Stimulated activated naive B cell treated with anti-CD40 and anti-IgM and Interleukin-4, amounts not matched to agents 10 μg/mL and 1 μg/mL and 100 μg/mL, for 72 hours (primary cell): Measurements from ENCODE around the gene KRT14.

Source experiments
- ATAC-seq, 2 donors: fragments of 150-1000 bp; cut with Tn5 transposase; replicated peaks; 2 replicates each; pipeline ENCODE4 v1.10.0; 2021; ENCODE audit warnings: moderate library complexity in 1 of 2
- DNase-seq: peaks from one replicate; pipeline ENCODE4 v3.0.0; 2021
- H3K27ac Mint-ChIP-seq: one replicate; pipeline ENCODE4 v1.8.0; 2022; ENCODE audit warnings: mild to moderate bottlenecking, mixed read lengths
- H3K27me3 Mint-ChIP-seq, 2 donors: one replicate each; pipeline ENCODE4 v1.8.0; 2022; ENCODE audit warnings: mixed read lengths in 2 of 2
- H3K36me3 Mint-ChIP-seq, 2 donors: one replicate each; pipeline ENCODE4 v1.8.0; 2022; ENCODE audit warnings: mixed read lengths in 2 of 2, mild to moderate bottlenecking in 1 of 2
- H3K4me1 Mint-ChIP-seq, 2 donors: one replicate each; pipeline ENCODE4 v1.8.0; 2022; ENCODE audit warnings: mixed read lengths in 2 of 2, mild to moderate bottlenecking in 1 of 2
- H3K4me3 Mint-ChIP-seq, 2 donors: one replicate each; pipeline ENCODE4 v1.8.0; 2022; ENCODE audit warnings: mild to moderate bottlenecking in 2 of 2, mixed read lengths in 2 of 2, moderate library complexity in 1 of 2
- H3K9me3 Mint-ChIP-seq, 2 donors: one replicate each; pipeline ENCODE4 v1.8.0; 2022; ENCODE audit warnings: mixed read lengths in 2 of 2, mild to moderate bottlenecking in 1 of 2

The KRT14 gene

DNA sequence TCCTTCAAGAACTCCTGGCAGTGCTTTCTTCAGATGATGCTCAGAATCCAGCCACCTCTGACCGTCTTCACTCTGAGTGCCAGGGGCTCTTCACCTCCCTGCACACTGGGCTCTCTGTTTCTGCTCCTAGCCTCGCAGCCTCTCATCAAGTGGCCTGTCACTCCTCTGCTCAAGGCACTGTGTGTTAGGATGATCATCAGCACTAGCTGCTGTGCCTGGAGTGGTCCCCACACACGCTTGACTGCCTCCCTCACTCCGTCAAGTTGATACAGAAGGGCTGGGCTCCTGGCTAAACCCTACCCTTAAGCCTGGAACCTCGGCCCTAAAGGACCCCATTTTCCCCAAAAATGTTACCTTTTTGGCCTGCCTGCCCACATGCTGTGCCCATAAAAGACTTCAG, 30.4 kb downstream of the KRT14 start:
- Mint-ChIP-seq H3K27ac (no peak overlapping the region), H3K4me1 (no peaks in the 10 kb centered on the region), H3K36me3 (no peaks in the 10 kb centered on the region), H3K27me3 (peaks cover 66 to 73% of the 10 kb centered on the region in 2 donors), H3K4me3 (no peak overlapping the region), H3K9me3 (no peaks in the 10 kb centered on the region)
- no peak for ATAC-seq
- DNase-seq, result no peak

DNA sequence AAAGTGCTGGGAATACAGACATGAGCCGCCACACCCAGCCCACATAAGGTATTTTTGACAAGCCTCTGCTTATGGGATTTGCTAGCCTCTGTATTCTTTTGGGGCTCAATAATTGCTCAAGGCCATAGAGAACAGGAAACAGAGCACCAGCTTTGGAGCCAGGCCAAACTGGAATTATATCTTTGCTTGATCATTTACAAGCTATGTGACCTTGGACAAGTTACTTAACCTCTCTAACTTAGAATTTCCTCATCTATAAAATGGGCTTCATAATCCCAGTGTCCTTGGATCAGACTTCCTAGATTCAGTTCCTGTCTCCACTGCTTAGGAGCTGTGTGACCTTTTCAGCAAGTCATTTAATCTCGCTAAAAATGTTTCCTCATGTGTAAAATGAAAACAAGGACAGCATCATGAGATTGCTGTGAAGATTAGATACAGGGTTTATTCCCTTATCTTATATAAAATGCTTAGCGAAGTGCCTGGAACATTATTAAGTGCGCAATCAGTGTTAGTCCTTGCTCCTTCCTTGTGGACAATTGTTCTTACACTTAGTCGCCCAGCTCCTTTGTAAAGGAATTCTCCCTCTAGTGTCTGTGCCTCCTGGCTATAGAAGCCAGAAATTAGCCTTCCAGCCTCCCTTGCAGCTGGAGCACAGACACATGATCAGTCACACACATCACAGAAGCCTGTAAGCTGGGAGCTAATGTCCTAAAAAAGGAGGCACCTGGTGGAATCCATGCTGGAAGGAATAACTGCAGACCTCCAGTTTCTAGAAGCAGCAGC, 31.4 kb downstream of the KRT14 start:
- H3K27me3 Mint-ChIP-seq, result peaks cover 60 to 67% of the 10 kb centered on the region in 2 donors

DNA sequence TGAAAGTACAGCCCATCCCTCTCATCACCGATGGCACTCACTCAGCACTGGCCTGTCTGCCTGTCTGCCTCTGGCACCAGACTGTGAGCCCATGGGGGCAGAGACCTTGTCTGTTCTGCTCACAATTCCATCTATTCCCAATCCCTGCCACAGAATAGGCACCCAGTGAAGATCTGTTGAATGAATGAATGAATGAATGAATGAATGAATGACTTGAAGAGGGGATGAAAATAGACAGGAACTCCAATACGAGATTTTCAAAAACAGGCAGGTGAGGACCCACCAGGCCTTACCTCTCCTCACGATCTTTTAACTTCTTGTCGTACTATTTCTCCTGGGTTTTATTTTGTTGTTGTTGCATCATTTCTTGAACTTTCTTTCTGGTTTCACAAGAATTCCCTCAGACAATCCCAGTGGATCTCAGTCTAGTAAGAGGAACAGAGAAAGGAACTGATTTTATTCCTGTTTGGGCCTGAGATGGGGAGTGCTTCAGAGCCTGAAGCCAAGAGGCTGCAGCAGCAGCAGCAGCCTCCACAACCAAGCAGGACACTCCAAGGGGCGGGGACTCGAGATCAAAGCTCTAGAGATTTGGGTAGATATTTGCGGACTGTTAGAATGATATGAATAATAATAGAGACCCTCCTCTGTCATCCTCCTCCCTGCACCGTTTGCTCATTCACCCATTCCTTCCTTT, 32.6 kb downstream of the KRT14 start:
- ATAC-seq (no peak), DNase-seq (no peak)
- Mint-ChIP-seq H3K36me3 (no peaks in the 10 kb centered on the region), H3K27me3 (peaks cover 57 to 65% of the 10 kb centered on the region in 2 donors), H3K9me3 (no peaks in the 10 kb centered on the region), H3K27ac (no peak overlapping the region), H3K4me3 (no peak overlapping the region), H3K4me1 (peaks cover 3 to 5% of the 10 kb centered on the region in 2 donors)

More for the DNA sequence above, 31.4 kb downstream of the KRT14 start:
- DNase-seq, result no peak
- Mint-ChIP-seq H3K9me3 (no peaks in the 10 kb centered on the region), H3K27ac (no peak overlapping the region), H3K4me3 (no peak overlapping the region), H3K4me1 (no peaks in the 10 kb centered on the region), H3K36me3 (no peaks in the 10 kb centered on the region)
- no peak for ATAC-seq

DNA sequence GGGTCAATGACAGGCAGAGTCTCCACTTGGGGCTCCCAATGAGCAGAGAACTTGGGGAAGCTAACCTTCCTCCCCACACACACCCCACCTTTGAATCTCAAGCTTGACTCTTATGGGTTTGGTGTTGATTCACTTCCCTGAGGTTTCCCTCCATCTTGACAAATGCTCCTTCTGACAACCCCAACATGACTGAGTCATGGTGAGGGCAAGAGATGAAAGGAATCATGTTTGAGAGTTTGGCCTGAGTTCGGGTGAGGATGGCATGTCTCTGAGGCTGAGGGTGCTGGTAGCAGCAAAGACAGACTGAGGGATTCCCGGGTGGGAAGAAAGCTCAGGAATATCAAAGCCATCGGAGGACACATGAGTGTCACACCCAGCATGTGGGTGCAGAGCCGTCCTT, 33.5 kb downstream of the KRT14 start:
- Mint-ChIP-seq H3K4me1 (peaks cover 11 to 14% of the 10 kb centered on the region in 2 donors), H3K36me3 (no peaks in the 10 kb centered on the region), H3K4me3 (no peak overlapping the region), H3K27ac (no peak overlapping the region), H3K9me3 (no peaks in the 10 kb centered on the region), H3K27me3 (peaks cover 54 to 62% of the 10 kb centered on the region in 2 donors)
- no peak for ATAC-seq
- DNase-seq, result no peak

DNA sequence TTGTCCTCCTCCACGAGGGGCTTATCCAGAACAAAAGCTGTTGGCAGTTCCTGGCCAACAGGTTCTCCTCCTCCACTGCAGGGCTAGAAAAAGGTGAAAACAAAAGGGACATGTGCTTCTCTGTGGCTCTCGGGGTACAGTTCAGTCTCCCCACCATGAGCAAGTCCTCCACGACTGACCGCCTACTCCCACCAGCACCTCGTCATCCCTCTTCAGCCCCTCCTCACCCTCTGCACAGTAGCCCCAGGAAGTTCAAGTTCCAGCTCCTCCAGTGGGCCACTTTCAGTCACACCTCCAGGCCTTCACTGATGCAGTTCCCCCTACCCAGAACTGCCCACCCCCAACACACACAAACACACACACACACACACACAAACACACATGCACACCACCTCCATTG, 34.2 kb downstream of the KRT14 start:
- Mint-ChIP-seq H3K4me1 (peaks cover 18 to 21% of the 10 kb centered on the region in 2 donors), H3K9me3 (peaks cover under 1% of the 10 kb centered on the region in 2 donors), H3K36me3 (peaks cover 0 to 1% of the 10 kb centered on the region in 2 donors), H3K27ac (no peak overlapping the region), H3K4me3 (no peak overlapping the region), H3K27me3 (peaks cover 59 to 62% of the 10 kb centered on the region in 2 donors)
- ATAC-seq, result no peak
- no peak for DNase-seq

DNA sequence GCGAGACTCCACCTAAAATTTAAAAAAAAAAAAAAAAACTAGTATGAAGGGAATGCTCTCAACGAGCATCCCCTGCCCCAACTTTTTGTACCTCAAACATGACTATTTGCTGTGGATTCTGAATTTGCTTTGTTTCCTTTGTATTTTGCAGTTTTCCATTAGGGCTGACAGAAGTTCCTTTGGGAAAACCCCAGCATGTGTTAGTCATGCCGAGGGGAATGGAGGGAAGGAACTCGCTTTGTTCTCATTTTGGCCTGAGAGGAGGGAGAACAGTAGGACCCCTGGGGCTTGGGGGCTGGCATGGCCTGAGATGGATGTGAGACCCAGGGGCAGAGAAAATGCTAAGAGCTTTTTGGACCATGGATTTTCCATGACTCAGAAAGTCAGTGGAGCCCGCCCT, 35.3 kb downstream of the KRT14 start:
- DNase-seq (no peak), ATAC-seq (no peak)
- no peak overlapping the region for H3K27ac Mint-ChIP-seq
- H3K4me1 Mint-ChIP-seq, result peaks cover 20 to 24% of the 10 kb centered on the region in 2 donors
- peaks cover 62 to 64% of the 10 kb centered on the region in 2 donors for H3K27me3 Mint-ChIP-seq
- H3K9me3 Mint-ChIP-seq, result peaks cover 9 to 10% of the 10 kb centered on the region in 2 donors
- H3K4me3 Mint-ChIP-seq, result no peak overlapping the region
- H3K36me3 Mint-ChIP-seq, result peaks cover 6 to 9% of the 10 kb centered on the region in 2 donors

DNA sequence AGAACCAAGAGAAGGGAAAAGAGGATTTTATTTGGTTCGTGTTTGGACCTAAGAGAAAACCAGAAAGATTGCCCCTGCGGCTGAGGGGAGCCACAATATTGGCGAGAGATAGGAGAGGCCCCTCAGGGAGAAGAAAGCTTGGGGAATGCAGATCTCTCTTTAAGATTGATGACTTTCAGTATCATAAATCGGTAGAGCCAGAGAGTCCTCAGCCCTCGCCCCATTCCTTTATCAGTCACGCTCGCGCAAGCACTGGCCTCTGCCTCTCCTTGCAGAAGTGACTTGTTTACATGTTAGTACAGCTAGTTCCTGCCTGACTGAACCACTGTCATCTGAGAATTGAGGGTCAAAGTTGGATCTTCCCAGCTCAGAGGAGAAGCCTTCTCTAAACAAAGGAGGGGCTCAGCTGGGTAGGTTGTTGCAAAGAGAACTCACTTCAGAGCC, 37.1 kb downstream of the KRT14 start:
- peaks cover 55 to 68% of the 10 kb centered on the region in 2 donors for H3K27me3 Mint-ChIP-seq
- ATAC-seq (no peak), DNase-seq (no peak)
- H3K4me3 Mint-ChIP-seq, result no peak overlapping the region
- H3K27ac Mint-ChIP-seq, result no peak overlapping the region
- H3K36me3 Mint-ChIP-seq, result peaks cover 6 to 10% of the 10 kb centered on the region in 2 donors
- peaks cover 10 to 11% of the 10 kb centered on the region in 2 donors for H3K9me3 Mint-ChIP-seq
- peaks cover 20 to 24% of the 10 kb centered on the region in 2 donors for H3K4me1 Mint-ChIP-seq

DNA sequence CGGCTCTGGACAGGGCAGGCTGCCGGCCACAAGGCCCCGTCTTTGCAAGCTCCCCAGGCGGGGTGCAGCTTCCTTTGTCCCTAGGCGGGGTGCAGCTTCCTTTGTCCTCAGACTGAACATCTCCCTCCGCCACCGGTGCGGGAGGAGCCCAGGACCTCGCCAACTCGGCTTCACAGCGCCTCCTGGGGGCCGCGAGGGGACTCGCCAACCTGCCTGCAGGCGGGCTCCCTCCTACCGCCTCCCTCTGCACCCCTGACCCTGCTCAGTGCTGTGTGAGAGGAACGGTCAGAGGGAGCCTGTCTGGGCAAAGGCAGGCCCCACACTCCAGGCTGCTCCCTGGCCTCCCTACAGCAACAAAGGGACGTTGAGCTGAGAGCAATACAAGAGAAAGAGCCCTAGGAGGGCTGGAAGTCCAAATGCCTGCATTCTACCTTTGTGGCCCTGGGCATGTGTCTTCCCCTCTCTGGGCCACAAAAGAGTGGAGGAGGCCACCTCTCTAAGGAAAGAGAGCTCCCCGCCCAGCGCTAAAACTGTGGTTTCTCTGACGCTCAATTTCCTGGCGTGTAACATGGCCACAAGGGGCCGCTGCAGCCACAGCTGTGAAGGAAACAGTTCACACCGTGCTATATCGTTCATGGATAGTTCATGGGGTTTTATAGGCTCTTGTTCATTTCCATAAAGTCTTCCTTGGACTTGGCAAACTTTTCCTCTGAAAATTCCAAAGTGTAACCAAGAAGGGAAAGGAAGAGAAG, 37.7 kb downstream of the KRT14 start:
- Mint-ChIP-seq H3K27ac (no peak overlapping the region), H3K9me3 (peaks cover 10 to 11% of the 10 kb centered on the region in 2 donors), H3K36me3 (peaks cover 6 to 10% of the 10 kb centered on the region in 2 donors), H3K4me3 (peak overlapping the region; percentile 68 to 73), H3K27me3 (peaks cover 49 to 62% of the 10 kb centered on the region in 2 donors), H3K4me1 (peaks cover 20 to 24% of the 10 kb centered on the region in 2 donors)
- DNase-seq (peak; percentile 72), ATAC-seq (peak; percentile 89 to 91)

DNA sequence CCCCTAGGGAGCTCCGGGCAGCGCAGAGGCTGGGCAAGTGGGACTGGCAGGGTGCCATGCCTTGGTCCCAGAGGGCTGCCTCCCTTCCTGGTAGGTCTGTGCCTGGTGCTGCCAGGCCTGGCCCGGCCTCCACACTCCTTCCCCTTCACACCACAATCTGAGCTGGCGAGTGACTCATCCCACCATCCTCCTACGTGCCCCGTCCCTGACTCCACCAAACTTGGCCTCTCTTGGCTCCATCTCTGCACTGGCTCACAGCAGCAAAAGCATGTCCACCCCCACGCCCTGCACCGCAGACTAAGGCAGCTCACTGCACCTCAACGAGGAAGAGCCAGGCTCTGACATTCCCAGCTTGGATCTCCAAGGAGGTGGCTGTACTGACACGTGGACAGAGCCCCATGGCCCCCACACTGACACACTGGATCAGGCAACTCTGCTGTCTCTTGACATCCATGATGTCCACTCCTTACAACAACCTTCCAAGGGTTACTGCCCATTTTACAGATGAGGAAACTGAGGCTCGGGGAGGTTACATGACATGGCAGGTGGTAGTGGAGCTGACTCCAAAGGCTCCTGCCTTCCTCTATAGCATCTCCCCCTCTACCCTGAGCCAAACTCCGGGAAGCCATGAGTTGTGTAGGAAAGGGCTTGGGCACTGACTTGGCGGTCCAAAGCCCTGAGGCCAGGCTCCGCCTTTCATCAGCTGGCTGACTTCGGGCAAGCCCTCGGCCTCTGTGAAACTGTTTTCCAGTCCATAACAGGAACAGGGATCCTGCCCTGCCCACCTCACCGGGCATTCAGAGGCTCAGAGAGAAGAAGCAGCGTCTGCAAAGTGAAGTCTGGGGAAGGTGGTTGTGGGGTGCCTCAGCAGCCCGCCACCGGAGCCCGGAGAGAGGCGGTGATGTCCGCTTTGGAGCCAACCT, 38.5 kb downstream of the KRT14 start:
- Mint-ChIP-seq H3K36me3 (peaks cover 6 to 10% of the 10 kb centered on the region in 2 donors), H3K27ac (no peak overlapping the region), H3K27me3 (peaks cover 41 to 54% of the 10 kb centered on the region in 2 donors), H3K4me3 (peak overlapping the region; percentile 55 to 68), H3K4me1 (peaks cover 20 to 24% of the 10 kb centered on the region in 2 donors), H3K9me3 (peaks cover 10 to 11% of the 10 kb centered on the region in 2 donors)
- DNase-seq, result peak; percentile 53
- peak; percentile 70 to 80 for ATAC-seq

DNA sequence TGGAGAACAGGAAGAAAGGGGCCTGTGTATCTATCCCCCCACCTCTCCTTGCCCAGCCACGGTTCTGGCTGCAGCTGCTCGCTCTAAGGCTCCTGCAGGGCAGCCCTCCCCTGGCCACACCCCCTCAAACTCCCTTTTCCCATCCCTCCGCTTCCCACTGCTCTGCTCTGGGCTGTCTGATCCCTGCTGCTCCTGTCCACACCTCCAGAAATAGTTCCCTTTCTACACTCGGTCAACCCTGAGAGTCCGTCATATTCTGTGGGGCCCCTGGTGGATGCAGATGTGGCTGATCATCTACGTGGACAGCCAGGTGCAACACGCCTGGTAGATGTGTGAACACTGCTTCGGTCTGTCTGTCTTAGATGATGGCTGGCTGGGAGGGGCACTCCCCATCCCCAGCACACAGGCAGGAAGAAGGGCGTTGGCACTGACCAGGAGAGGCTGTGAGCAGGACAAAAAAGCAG, 39.3 kb downstream of the KRT14 start:
- H3K36me3 Mint-ChIP-seq, result peaks cover 6 to 10% of the 10 kb centered on the region in 2 donors
- ATAC-seq (peak in 1 of 2 donors; percentile 3), DNase-seq (no peak)
- H3K4me1 Mint-ChIP-seq, result peaks cover 20 to 24% of the 10 kb centered on the region in 2 donors
- peaks cover 10 to 11% of the 10 kb centered on the region in 2 donors for H3K9me3 Mint-ChIP-seq
- H3K4me3 Mint-ChIP-seq, result peak overlapping the region in 1 of 2 donors; percentile 6
- H3K27ac Mint-ChIP-seq, result no peak overlapping the region
- peaks cover 33 to 46% of the 10 kb centered on the region in 2 donors for H3K27me3 Mint-ChIP-seq

DNA sequence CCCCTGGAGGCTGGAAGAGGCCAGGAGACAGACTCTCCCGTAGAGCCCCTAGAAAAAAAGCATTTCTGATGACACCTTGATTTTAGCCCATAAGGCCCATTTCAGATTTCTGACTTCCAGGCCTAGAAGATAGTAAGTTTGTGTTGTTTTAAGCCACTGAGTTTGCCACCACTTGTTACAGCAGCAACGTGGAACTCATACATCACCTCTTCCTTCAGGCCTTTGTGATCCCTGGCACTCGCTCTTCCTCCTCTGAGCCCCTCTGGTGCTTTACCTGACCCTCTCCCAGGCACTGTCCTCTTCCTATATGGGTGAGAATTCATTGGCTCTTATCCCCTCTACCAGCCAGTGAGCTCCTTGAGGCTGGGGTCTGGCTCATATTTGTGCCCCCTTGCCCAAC, 39.9 kb downstream of the KRT14 start:
- DNase-seq (no peak), ATAC-seq (no peak)
- Mint-ChIP-seq H3K27me3 (peaks cover 30 to 44% of the 10 kb centered on the region in 2 donors), H3K4me3 (no peak overlapping the region), H3K9me3 (peaks cover 10 to 11% of the 10 kb centered on the region in 2 donors), H3K27ac (no peak overlapping the region), H3K36me3 (peaks cover 6 to 10% of the 10 kb centered on the region in 2 donors), H3K4me1 (peaks cover 20 to 24% of the 10 kb centered on the region in 2 donors)

DNA sequence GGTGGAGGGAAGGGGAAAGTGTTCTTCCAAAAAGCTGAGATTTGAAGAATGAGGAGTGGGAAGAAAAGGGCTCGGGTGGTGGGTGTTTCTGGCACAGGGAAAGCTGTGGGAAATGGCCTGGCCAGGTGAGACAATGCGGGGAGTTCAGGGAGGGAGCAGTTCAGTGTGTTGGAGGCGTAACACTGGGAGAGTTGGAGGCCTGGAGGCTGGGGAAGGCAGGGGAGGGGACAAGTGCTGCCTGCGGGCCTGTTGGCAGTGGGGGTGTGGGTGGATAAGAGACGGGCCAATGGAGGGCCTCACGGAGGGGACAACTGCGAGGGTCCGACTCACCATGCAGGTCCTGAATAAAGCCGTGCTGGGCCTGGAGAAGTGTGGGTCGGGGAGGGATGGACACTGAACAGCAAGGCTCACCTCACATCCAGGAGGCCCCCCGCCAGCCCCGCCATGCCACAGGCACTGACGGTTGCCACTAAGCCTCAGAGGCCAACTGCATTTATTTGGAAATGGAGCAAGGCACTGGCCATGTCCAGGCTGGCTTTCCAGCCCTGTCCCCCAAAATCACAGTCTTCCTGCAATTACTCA, 40.8 kb downstream of the KRT14 start:
- Mint-ChIP-seq H3K27ac (no peak overlapping the region), H3K4me1 (peaks cover 20 to 24% of the 10 kb centered on the region in 2 donors), H3K27me3 (peaks cover 28 to 44% of the 10 kb centered on the region in 2 donors), H3K4me3 (no peak overlapping the region), H3K9me3 (peaks cover 10 to 11% of the 10 kb centered on the region in 2 donors), H3K36me3 (peaks cover 6 to 10% of the 10 kb centered on the region in 2 donors)
- DNase-seq (no peak), ATAC-seq (no peak)

DNA sequence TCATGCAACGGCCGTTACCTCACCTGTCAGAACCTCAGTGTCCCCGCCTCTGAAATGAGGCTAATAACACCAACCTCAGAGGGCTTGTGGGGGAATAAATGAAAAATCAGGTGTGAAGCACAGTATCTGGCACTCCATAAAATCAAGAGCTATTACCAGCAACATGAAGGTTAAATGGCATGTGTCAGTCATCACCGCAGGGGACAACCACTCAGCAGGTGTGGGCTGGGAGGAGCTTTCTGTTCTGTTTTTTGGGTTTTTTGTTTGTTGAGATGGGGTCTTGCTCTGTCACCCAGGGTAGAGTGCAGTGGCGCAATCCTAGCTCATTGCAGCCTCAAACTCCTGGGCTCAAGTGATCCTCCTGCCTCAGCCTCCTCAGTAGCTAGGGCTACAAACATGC, 41.8 kb downstream of the KRT14 start:
- Mint-ChIP-seq H3K4me3 (no peak overlapping the region), H3K4me1 (peaks cover 20 to 24% of the 10 kb centered on the region in 2 donors), H3K27ac (no peak overlapping the region), H3K36me3 (peaks cover 6 to 10% of the 10 kb centered on the region in 2 donors), H3K27me3 (peaks cover 28 to 44% of the 10 kb centered on the region in 2 donors), H3K9me3 (peaks cover 10 to 11% of the 10 kb centered on the region in 2 donors)
- no peak for ATAC-seq
- no peak for DNase-seq
